ENCODE measurements around the gene TRIM65. TPM values are rescaled to one million over a fixed set of nuclear protein-coding genes. Genes with fewer than 3 reads are reported as not detected.
A peak's percentile ranks its signal among the peaks of the same experiment; 100 is the strongest.

Gene TRIM65
- total and polyA plus RNA-seq, 2 of the 13 experiments (the other 11 are each of a cell fraction or from before 2014, with no cell fraction given) = 10.3 to 22.4 TPM

GRCh38 chr17:75891022-75891604 is 5.6 kb downstream of the TRIM65 start (continued):
- TF ChIP-seq, protein P1, sequence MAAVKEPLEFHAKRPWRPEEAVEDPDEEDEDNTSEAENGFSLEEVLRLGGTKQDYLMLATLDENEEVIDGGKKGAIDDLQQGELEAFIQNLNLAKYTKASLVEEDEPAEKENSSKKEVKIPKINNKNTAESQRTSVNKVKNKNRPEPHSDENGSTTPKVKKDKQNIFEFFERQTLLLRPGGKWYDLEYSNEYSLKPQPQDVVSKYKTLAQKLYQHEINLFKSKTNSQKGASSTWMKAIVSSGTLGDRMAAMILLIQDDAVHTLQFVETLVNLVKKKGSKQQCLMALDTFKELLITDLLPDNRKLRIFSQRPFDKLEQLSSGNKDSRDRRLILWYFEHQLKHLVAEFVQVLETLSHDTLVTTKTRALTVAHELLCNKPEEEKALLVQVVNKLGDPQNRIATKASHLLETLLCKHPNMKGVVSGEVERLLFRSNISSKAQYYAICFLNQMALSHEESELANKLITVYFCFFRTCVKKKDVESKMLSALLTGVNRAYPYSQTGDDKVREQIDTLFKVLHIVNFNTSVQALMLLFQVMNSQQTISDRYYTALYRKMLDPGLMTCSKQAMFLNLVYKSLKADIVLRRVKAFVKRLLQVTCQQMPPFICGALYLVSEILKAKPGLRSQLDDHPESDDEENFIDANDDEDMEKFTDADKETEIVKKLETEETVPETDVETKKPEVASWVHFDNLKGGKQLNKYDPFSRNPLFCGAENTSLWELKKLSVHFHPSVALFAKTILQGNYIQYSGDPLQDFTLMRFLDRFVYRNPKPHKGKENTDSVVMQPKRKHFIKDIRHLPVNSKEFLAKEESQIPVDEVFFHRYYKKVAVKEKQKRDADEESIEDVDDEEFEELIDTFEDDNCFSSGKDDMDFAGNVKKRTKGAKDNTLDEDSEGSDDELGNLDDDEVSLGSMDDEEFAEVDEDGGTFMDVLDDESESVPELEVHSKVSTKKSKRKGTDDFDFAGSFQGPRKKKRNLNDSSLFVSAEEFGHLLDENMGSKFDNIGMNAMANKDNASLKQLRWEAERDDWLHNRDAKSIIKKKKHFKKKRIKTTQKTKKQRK (IDR thresholded peaks at IDR 0.05; ENCODE audit: low read length) = no peak
- no peak for TF ChIP-seq ZNF558 (CRISPR knock-in tag; IDR thresholded peaks at IDR 0.05; ENCODE audit: borderline replicate concordance)
- 0 out of 2 replicates have a peak, but pooled peaks have one; percentile 42 for TF ChIP-seq GPN1 (CRISPR knock-in tag; IDR thresholded peaks at IDR 0.05; ENCODE audit: borderline replicate concordance)
- 0 out of 2 replicates have a peak, but pooled peaks have one; percentile 5 for TF ChIP-seq SMC3 (IDR thresholded peaks at IDR 0.05; ENCODE audit: low read length)
- 0 out of 2 replicates have a peak, but pooled peaks have one; percentile 16 for TF ChIP-seq PCBP1 (IDR thresholded peaks at IDR 0.05; ENCODE audit: borderline replicate concordance, low read depth, low read length)
- TF ChIP-seq, protein P2, sequence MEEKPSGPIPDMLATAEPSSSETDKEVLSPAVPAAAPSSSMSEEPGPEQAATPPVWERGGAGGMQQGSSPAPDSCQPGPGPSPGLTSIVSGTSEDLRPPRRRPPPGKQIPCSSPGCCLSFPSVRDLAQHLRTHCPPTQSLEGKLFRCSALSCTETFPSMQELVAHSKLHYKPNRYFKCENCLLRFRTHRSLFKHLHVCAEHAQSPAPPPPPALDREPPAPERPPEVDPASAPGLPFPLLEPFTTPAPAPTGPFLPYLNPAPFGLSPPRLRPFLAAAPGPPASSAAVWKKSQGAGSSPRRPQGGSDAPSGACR (CRISPR knock-in tag; IDR thresholded peaks at IDR 0.05) = peak; percentile 15; the same call in 1 of the 2 replicates
- no peak for TF ChIP-seq KLF12 (CRISPR knock-in tag; IDR thresholded peaks at IDR 0.05; ENCODE audit: borderline replicate concordance)
- TF ChIP-seq CEBPG (CRISPR knock-in tag; IDR thresholded peaks at IDR 0.05) = 0 out of 2 replicates have a peak, but pooled peaks have one; percentile 22
- 0 out of 2 replicates have a peak, but pooled peaks have one; percentile 82 for TF ChIP-seq ZNF816 (CRISPR knock-in tag; IDR thresholded peaks at IDR 0.05; ENCODE audit: borderline replicate concordance)
- peak; percentile 30 for TF ChIP-seq U2AF1 (optimal IDR thresholded peaks at IDR 0.05; ENCODE audit: low read depth, low read length)
- TF ChIP-seq ZBTB38 (CRISPR knock-in tag; IDR thresholded peaks at IDR 0.05) = peak; percentile 99
- TF ChIP-seq MXI1 (IDR thresholded peaks at IDR 0.05; ENCODE audit: borderline replicate concordance, low read depth, low read length) = peak; percentile 34; the same call in 1 of the 3 replicates
- peak; percentile 78; the same call in 1 of the 2 replicates for TF ChIP-seq HNF4G (IDR thresholded peaks at IDR 0.05; ENCODE audit: borderline replicate concordance, low read depth, low read length)
- no peak for TF ChIP-seq HNF4G (CRISPR knock-in tag; IDR thresholded peaks at IDR 0.05; ENCODE audit: borderline replicate concordance, low read depth)
- 0 out of 2 replicates have a peak, but pooled peaks have one; percentile 77 for TF ChIP-seq ZNF772 (CRISPR knock-in tag; IDR thresholded peaks at IDR 0.05)
- TF ChIP-seq SOX13 (IDR thresholded peaks at IDR 0.05) = no peak
- TF ChIP-seq SOX13 (CRISPR knock-in tag; conservative IDR thresholded peaks at IDR 0.05 in 1 of 2, IDR thresholded peaks at IDR 0.05 in 1 of 2) = no peak
- peak; percentile 78 for TF ChIP-seq ZBTB37 (CRISPR knock-in tag; IDR thresholded peaks at IDR 0.05)
- TF ChIP-seq RBFOX2 (IDR thresholded peaks at IDR 0.05; ENCODE audit: low read depth, low read length) = peak; percentile 59; the same call in 1 of the 2 replicates
- TF ChIP-seq EP300 (IDR thresholded peaks at IDR 0.05; ENCODE audit: low read depth in 2 of 2, low read length in 2 of 2) = 0 out of 4 replicates have a peak, but pooled peaks of 1 of the 2 experiments have one; percentile 10
- no peak for TF ChIP-seq EP300 (CRISPR knock-in tag; IDR thresholded peaks at IDR 0.05; ENCODE audit: borderline replicate concordance)
- TF ChIP-seq TRIM24 (CRISPR knock-in tag; IDR thresholded peaks at IDR 0.05) = 0 out of 2 replicates have a peak, but pooled peaks have one; percentile 60
- TF ChIP-seq ATF4 (CRISPR knock-in tag; IDR thresholded peaks at IDR 0.05) = 0 out of 4 replicates have a peak, but pooled peaks of 1 of the 2 experiments have one; percentile 16
- TF ChIP-seq KLF13 (CRISPR knock-in tag; IDR thresholded peaks at IDR 0.05) = peak; percentile 42; the same call in 1 of the 2 replicates

Measured in HepG2 (cell line).